Skin of body (tissue), 2 donors: ENCODE measurements around the gene SFMBT1. TPM values are rescaled to one million over a fixed set of nuclear protein-coding genes. Genes with fewer than 3 reads are reported as not detected.

Source experiments
- DNase-seq: peaks from one replicate; lab custom pipeline; 2025; lab: John Stamatoyannopoulos, UW
- total RNA-seq: library from RNA; depleted of rRNA; stranded (reverse); fragments of >200 nt; gene quantifications from one replicate; pipeline ENCODE4 v1.2.3, GENCODE V29; 2014

Gene SFMBT1
- total RNA-seq, 1 donor from 2014 or later, result 13.2 TPM

DNA sequence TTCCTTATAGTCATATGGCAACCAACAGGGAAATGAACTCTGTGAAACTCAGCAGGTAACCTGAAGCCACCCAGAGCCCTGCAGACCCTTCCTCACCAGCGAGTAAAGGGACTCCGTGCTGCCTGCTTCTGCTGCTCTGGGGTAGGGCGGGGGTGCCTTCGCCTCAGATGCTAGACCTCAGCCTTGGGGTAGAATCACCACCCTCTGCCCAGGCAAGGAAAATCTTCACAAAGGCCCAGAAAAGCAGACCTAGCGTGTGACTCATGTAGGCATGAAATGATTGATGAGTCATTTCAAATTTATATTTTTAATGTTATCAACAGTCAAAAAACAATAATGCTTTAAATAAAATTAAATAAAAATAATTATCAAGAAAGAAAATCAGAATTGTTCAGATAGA, 155.1 kb downstream of the SFMBT1 start:
- no peak for DNase-seq

DNA sequence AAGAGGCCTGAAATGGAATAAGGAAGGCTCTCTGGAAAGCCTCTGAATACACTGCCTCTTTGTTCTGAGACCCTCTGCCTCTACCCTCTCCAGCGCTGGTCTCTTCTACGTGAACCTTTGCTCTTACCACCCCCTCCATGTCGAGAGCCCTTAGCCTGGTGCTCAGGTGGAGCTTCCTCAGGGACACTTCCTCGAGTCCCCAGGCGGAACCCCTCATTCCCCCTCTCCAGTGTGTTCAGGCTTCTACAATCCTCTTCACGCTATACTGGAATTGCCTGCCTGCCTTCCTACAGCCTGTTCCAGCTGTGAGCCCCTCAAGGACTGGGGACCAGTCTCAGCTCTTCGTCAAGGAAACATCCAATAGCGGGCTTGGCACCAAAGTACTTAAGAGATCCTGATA, 156.0 kb downstream of the SFMBT1 start:
- no peak for DNase-seq

DNA sequence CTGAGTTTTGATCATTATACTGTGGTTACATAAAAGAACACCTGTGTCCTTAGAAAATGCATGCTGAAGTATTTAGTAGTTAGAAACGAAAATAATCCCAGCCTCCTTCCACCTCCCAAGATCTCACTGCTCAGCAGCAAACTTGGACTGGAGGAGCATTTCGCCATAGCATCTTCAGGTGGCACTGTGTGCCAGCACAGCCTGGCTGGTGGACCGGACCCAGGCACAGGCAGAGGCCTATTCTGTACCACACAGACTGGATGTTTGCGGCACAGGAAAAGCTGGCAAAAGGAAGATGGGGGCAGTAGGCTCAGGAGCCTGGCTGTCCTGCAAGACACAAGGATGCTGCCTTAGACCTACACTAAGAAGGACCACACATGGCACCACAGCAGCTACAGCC, 158.7 kb downstream of the SFMBT1 start:
- DNase-seq, result no peak

DNA sequence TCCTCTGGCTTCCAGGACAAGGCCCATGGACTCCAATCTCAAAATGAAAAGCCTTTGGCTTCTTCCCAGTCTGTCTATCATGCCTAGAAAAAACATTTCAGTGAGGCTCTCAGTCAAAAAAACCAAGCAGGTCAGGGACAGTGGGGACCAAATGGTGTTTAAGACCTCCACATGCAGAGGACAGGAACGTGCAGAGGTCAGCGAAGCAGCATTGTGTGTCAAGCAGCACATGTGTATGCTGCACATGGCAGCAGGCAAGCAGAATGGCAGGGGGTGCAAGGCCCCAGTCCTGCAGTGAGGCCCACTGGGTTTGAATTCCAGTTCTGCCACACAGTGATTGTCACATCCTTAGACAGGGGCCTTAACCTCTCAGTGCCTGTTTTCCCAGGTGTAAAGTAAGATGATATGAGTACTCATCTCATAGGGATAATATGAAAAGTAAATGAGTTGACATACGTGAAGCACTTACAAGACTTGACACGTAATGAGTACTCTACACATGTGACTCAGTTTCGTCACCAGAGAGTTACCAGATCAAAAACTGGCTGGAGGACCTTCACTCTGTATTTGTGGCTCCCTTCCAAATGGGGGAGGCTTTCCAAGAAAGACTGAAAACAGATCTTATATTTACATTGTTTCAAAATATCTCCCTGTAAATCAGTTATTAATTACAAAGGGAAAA, 159.7 kb downstream of the SFMBT1 start:
- DNase-seq, result no peak

DNA sequence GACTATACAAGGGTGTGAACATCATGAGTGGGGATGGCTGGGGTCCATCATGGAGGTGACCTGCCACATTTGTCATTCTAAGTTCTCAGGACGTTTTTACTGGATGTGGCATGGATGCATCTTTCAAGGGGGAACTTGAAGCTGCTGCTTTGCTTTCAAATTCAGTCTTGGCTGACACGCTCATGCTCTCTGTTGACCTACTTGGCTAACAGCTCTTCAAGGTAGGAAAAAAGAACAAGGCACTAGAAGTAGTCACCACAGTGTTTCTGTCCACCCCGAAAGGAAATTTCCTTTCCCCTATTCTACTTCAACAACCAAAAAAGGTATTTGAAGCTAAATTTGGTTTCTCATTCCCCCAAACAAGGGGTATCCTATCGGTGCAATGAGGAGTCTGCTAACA, 163.5 kb downstream of the SFMBT1 start:
- no peak for DNase-seq

DNA sequence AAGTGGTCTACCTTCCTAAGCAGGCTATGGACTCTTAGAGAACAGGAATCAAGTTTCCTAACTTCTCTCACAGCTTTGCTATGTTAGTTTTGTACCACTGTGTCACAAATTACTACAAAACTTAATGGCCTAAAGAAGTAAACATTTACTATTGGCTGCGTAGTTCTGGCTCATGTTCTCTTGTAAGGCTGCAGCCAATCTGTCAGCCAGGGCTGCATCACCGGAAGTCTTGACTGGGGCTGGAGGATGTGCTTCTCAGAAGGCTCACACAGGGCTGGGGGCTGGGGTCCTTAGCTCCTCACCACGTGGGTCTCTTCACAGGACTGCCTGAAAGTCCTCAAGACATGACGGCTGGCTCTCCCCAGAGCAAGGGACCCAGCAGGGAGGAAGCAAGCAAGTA, 164.0 kb downstream of the SFMBT1 start:
- DNase-seq, result no peak

DNA sequence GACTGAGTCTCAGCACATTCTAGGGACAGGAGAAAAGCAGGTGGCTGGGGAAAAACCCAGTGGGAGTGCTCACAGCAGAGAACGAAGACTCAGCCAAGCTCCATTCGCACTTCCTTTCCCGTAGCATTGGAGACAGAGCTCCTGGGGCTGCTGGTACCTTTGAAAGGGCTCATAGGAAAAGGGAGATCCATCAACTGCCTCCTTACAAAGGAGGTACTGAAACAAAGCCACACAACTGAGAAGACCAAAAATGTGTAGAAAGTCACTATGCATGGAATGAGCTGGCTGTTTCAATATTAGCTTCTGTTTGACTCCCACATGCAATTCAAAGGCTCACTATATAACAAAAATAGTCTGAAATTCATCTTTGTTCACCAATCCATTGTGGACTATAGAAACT, 165.4 kb downstream of the SFMBT1 start:
- no peak for DNase-seq

DNA sequence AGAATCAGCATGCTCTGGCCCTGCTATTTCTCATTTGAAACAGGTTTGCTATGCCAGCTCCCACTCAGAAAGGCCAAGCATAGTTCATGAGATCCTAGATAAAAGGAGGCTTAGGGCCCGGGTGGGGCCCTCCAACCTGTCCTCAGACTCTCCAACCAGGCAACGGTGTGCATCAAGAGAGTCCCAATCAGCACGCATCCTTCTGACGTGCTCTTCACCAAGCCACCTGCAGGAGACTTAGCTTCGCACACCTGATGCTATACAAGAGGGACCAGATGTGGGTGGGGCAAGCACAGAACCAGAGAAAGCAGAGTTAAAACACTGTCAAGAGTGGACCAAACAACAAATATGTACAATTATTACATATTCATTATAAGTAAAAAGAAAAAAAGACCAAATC, 165.8 kb downstream of the SFMBT1 start:
- DNase-seq, result no peak

DNA sequence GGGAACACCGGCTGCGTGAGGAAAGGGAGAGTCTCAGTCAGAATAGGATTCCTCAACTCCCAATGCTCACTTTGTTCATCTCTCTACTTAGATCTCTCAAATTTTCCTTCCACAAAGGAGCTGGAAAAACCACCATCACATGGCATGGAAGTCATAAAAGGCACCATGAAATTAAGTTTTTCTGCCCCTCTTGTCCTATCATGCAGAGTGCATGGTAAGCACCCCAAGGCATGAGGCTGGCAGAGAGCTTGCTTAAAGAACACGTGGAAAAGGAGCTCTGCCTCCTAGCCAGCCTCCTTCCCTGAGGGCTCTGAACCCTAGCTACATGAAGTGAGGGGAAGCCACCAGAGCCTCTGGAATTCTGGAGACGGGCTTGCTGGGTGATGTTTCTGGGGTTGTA, 166.3 kb downstream of the SFMBT1 start:
- DNase-seq, result no peak

DNA sequence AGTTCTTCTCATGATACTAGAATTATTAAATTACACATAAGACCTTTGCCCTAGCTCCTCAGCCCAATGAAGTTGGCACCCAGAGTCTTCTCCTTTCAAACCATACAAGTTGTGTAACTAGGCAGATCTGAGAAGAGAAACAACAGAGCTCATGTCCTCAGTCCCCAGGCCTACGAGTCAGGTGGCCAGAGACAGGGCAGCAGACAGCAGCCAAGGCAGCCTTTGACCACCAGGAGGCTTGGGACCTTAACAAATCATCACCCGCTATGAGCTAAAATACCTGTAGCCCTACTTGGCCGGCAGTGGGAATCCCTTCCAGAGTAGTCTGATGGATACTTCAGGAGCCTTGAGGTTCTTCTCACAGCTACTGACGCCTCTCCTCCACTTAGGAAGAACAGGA, 166.8 kb downstream of the SFMBT1 start:
- no peak for DNase-seq

DNA sequence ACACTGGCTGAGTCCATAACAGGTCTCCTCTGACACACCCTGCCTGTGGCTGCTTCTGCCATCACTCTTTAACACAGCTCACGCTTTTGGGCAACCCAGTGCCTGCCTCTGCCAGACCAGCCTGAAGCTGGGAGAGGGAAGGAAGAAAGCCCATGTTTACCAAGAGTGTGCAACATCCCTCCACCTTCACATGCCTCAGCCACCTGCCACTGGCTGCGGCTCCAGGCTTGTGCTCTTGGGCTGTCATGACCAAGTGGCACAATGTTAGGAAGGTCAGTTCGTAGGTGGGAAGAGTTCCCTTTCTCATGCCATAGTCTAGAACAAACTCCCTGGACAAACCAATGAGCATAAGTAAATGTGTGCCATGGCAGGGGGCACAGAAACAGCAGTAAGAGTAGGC, 168.8 kb downstream of the SFMBT1 start:
- no peak for DNase-seq

DNA sequence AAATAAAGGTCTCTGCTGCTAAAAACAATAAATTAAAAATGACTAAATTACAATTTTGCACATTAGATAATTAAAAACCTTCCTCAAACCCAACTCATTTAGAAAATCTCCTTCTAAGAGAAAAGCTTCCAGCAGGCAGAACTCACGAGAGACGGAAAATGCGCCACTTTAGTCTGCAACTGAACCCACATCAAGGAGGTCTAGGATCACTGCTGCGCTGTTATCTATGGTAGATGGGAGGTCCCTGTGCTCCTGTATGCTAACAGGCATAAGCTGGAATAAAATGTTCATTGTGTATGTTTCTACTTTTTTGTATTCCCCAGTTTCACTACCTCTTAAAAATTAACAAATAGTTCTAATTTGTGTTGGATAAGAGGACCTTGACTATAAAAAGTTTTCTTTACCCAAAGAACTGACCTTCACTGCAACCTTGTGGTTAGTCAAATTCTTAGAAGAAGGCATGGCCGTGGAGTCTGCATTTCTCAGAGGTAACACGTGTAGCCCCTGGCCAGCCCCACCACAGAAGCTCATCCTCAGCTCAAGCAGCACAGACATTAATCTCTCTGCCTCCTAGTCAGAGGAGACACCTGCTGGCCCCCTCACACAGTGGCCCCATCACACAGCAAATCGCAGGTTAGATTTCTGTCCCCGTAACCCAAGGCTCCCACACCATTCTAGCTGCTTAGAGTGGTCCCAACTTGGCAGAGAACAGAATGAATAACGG, 170.8 kb downstream of the SFMBT1 start:
- DNase-seq, result no peak

DNA sequence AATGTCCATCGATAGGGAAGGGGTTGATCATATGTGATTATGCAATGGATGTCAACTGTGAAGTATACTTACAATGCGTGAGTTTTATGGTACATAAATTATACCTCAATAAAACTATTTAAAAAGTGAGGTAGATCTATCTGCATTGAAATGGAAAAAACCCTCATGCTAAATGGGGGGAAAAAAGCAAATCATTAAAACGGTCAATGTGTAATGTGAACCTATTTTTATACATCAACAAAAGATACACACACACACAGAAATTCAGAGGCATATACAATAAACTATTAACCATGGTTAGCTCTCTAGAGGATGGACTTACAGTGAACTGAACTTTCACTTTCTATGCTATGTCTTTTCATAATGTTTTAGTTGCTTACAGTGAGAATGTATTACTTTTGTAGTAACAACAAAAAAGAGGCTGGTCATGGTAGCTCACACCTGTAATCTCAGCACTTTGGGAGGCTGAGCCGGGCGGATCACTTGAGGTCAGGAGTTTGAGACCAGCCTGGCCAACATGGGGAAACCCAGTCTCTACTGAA, 171.6 kb downstream of the SFMBT1 start:
- no peak for DNase-seq

DNA sequence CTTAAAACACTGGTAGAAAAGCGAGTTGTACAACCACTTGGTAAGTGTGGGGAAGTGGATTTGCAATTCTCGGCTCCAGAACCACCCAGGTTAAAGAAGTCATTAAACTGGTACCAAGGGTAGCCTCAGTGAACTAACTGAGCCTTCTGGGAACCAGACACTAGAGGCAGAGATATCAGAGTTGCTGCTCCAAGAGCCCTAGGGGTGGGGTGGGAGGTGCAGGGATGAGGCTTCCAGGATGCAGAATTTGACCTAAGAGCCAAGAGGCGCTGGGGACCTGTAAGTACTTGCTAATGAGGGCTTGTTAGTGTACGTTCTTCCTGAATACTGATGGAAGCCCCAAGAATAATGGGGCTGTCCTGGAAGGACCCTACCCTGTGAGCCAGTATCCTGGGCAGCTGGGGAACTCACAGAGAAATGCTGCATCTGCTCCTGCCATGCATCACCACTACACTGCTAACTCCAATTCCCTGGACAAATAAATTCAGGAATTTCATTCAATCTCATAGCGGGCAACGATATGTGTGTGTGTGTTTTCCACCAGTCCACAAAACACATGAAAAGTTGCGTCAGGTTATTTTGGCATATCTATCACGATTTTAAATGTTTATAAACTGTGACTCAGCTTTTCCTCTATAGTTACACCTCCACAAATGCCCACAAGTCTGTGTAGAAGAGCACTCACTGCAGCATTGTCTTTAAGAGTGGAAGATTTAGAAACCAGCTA, 172.3 kb downstream of the SFMBT1 start:
- no peak for DNase-seq

DNA sequence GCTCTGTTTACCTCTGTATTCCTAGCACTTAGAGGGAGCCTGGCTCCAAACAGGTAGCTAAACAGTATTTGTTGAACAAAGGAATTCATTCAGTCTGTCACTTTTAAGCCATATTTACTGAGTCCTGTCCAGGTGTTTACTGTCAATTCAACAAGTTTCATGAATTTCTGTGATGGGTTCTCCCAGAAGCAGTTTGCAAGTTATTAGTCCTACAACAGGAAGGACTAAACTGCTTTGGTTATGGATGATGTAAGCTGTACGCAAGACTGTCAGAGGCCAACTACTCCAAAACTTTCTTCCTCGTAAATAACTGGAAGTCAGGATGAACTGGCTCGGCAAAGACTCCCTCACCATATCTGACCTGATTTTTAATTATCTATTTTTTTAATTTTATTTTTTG, 173.6 kb downstream of the SFMBT1 start:
- DNase-seq, result no peak

DNA sequence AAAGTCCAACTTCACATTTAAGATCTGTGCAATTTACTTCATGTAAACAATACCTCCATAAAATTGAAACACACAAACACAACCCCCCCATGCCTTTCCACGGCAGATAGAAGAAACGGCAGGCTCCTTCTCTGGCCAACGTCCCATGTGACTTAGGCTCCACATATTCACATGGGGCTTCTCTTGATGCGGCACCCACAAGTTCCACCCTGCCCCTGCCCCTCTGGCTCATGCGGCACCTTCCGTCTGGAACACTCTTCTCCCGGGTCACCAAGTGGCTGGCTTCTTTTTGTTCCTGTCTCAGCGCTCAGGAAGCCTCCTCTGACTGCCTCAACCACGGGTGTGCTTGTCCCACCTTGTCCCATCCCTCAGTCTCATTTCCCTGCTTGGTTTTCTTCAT, 174.1 kb downstream of the SFMBT1 start:
- no peak for DNase-seq

DNA sequence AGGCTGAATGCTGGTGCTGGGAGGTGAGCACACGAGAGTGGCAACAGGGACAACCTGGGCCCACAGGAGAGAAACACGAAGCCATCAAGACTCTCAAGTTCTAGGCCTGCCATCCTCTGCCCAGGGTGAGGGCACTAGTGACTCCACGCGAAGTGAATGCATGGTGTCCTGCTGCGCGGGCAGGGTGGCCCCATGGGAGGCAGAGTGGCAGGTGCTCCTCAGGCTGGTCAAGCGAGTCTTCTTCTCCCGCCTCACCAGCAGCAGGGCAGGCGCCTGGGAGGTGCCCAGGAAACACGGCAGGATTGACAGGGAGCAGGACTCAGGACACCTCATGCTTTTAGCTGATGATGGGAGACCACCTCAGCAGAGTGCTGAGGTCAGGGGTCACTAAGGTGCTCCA, 175.4 kb downstream of the SFMBT1 start:
- no peak for DNase-seq

DNA sequence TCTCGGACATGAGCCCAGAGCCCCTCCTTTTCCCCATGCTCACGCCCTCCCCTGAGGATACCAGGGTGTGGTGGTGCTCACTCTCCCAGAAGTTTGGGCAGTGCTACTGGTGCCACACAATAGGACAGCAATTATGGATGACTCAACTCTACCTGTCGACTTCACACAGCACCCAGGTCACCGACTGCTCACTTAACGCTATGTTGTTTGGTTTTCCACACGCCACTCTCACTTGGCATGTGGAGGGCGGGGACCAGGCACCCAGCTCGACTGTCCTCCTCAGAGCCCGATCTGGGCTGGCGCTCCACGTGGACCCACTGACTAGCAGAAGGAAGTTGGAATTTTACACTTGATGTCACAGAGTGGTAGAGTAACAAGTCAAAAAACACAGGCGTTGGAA, 179.4 kb downstream of the SFMBT1 start:
- DNase-seq, result no peak

DNA sequence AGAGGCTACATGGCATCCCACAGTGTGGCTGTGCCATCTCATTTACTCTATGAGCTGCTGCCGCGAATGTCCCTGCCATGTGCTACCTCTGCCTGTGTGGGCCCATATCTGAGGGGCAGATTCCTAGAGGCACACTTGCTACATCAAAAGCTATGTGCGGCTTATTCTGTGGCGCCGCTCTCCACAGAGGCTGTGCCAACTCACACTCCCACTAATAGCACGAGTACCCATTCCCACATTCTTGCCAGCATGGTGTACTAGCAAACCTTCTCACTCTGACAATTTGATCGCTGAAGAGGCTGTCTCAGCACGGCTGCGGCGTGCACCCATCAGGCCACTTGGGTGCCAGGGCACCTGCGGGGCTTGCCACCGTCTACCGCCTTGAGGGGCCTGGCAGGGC, 179.9 kb downstream of the SFMBT1 start:
- no peak for DNase-seq

DNA sequence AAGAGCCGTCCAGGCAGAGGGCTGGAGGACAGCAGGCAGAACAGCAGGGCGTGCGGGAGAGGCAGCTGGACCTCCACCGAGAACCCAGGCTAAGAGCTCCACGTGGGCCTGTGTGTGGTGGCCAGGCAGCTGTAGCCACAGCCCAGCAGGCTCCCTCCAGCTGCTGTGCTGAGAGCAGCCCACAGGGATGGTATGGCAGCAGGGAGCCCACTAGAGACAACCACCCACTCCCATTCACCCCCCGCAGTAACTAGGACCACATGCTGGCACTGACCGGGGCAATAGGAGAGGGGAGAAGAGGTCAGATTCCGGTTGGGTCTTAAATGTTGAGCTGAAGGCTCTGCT, 185.5 kb downstream of the SFMBT1 start:
- DNase-seq, result no peak

DNA sequence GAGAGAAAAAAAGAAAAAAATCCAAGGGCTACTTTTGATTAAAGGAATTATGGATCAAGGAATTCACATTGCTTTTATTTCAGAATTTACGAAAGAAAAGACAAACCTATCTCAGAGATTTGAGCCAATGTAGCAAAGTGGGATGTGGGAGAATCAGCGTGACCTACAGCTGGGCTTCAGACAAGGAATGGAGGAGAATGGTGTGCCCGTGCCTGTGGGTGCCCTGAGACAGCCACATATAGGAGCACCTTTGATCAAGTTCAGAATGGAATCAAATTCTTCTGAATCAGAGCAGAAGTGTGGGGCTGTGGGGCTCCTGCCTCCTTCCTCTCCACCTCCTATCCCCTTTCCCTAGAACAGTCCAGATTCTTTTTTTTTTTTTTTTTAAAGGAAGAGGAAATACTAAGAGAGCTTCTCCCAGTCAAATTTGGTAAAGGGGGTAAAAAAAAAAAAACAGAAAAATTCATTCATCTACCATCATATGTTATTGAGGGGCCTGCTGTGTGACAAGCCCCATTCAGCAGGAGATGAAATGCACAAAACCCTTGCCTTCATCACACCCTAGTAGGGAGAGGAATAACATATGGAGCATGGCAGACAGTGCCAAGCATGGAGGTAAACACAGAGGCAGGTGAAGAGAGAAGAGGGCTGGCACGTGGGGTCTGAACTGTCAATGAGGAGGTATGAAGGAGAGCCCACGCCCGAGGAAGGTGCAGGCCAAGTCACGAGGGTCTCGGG, 186.0 kb downstream of the SFMBT1 start:
- DNase-seq, result no peak

DNA sequence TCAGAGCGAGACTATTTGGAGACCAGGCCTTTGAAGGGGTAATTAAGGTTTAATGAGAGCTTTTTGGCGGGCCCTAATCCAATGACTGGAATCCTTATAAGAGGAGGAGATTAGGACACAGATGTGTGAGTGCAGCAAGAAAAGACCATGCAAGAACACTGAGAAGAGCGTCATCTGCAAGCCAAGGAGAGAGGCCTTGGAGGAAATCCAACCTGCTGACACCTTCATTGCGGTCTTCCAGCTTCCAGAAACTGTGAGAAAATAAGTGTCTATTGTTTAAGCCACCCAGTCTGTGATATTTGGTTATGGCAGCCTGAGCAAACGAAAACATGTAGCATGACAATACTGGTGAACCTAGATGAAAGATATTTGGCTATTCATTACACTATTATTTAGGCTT, 188.0 kb downstream of the SFMBT1 start:
- no peak for DNase-seq
